Adrenal gland (tissue), 5 donors: ENCODE data around the gene AIFM3.

Experiments used
- CTCF ChIP-seq, 6 experiments: fragments of 450-650 bp in 4 of 6; fragments of 200-600 bp in 2 of 6; sonication (generic) in 1 of 6; IDR thresholded peaks; 1 replicate in 5 of 6; 2 replicates in 1 of 6; pipeline versions ENCODE4 v1.5.1 to v1.8.0; 2016 to 2021; ENCODE audit warnings: antibody characterized with exemption in 6 of 6, mild to moderate bottlenecking in 2 of 6, moderate library complexity in 1 of 6
- POLR2A ChIP-seq, 2 donors: fragments of 450-650 bp; IDR thresholded peaks; one replicate each; pipeline ENCODE4 v1.6.1; 2017; ENCODE audit warnings: antibody characterized with exemption in 2 of 2, mild to moderate bottlenecking in 2 of 2, moderate library complexity in 1 of 2
- donor health status: DM: no; HTN: no; CAD: no.

- TF ChIP-seq CTCF (IDR thresholded peaks at IDR 0.05) (no peak), POLR2A (IDR thresholded peaks at IDR 0.05) (no peak)
These were observed 42.8 kb downstream of the AIFM3 start for GRCh38 chr22:21009638-21010425.
